ENCODE data around the gene DTYMK.

Gene DTYMK

DNA sequence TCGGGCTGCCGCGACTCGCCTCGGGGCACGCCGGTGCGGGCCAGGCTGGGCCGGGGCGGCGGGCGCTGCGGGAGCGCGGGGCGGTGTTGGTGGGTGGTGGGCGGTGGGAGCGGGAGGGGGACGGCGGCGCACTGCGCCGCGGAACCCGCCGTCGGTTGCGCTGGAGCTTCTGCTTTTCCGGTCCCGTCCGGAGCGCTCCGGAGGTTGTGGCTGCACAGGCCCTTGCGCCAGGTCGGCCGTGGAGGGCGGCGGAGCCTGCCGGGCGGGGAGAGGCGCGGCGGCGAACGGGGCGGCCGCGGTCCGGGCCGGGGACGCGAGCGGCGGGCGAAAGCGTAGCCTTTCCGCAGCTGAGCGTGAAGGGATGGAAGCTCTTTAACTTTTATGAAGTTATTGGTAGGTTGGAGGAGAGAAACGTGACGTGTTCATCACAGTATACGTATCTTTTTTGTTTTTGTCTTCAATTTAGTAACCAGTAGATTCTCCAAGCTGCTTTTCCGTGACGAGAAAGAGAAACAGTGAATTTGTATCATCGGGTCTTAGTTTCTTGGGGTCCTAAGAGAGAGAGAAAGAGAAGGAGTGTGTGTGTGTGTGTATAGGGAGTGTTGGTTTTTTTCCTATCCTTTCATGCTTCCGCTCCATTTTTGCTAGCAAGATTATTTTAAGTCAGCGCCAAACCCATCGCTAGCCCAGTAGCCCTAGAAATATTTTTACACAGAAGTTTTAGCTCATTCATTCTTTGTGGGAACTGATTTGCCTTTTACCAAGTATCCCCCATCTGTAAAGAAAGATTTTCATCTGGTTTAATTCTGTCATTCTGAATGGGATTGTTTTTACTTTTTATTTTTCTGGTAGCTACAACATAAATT lies 48.6 kb downstream of the DTYMK start:
- ChIA-PET POLR2A (interaction anchor here (0.6 to 2.5 kb wide), 5 partner anchors 25 to 1052 kb away, joined by 3 to 17 read pairs (median 3); partner anchors contain the start of genes CAPN10 and DTYMK), CTCF (interaction anchor here (1.4 to 1.7 kb wide), 3 partner anchors 9 to 27 kb away, joined by 4 to 5 read pairs (median 4); no protein-coding TSS in a partner anchor)
- H3K4me3 ChIP-seq (ENCODE audit: low read depth, low read length): peak overlapping the region; percentile 97
- peak; percentile 65 for TF ChIP-seq ZNF335 (tag by site-specific recombination; conservative IDR thresholded peaks at IDR 0.05)
- TF ChIP-seq ZSCAN18 (tag by site-specific recombination; IDR thresholded peaks at IDR 0.05): no peak
- TF ChIP-seq ZBTB20 (tag by site-specific recombination; IDR thresholded peaks at IDR 0.05): 0 out of 2 replicates have a peak, but pooled peaks have one; percentile 14
- TF ChIP-seq, protein P1, sequence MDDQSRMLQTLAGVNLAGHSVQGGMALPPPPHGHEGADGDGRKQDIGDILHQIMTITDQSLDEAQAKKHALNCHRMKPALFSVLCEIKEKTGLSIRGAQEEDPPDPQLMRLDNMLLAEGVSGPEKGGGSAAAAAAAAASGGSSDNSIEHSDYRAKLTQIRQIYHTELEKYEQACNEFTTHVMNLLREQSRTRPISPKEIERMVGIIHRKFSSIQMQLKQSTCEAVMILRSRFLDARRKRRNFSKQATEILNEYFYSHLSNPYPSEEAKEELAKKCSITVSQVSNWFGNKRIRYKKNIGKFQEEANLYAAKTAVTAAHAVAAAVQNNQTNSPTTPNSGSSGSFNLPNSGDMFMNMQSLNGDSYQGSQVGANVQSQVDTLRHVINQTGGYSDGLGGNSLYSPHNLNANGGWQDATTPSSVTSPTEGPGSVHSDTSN (CRISPR knock-in tag; IDR thresholded peaks at IDR 0.05): peak; percentile 34; the same call in 1 of the 2 replicates
- TF ChIP-seq, protein P2, sequence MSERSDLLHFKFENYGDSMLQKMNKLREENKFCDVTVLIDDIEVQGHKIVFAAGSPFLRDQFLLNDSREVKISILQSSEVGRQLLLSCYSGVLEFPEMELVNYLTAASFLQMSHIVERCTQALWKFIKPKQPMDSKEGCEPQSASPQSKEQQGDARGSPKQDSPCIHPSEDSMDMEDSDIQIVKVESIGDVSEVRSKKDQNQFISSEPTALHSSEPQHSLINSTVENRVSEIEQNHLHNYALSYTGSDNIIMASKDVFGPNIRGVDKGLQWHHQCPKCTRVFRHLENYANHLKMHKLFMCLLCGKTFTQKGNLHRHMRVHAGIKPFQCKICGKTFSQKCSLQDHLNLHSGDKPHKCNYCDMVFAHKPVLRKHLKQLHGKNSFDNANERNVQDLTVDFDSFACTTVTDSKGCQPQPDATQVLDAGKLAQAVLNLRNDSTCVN (tag by site-specific recombination; optimal IDR thresholded peaks at IDR 0.05): peak; percentile 31
- TF ChIP-seq SP2 (tag by site-specific recombination; IDR thresholded peaks at IDR 0.05): 0 out of 2 replicates have a peak, but pooled peaks have one; percentile 1
- TF ChIP-seq TCF7L2 (IDR thresholded peaks at IDR 0.05; ENCODE audit: borderline replicate concordance, low read depth, low read length): no peak
- H3K27ac ChIP-seq (ENCODE audit: extremely low read depth, low read depth, low read length): peak overlapping the region; percentile 97
- H3K36me3 ChIP-seq (ENCODE audit: control insufficient read depth in 2 of 2, insufficient read depth in 1 of 2, low read length in 2 of 2): peaks cover 0 to 44% of the 10 kb centered on the region in 2 experiments; a peak in 2 of 3 replicates
- no peaks in the 10 kb centered on the region for H3K9me3 ChIP-seq (ENCODE audit: control insufficient read depth, insufficient read depth, low read depth, low read length)
- no peaks in the 10 kb centered on the region for H3K4me1 ChIP-seq (ENCODE audit: control insufficient read depth, insufficient read depth, low read length)

GRCh38 chr2:241637018-241637794 lies 49.4 kb downstream of the DTYMK start, which contains the start of the genes ATG4B and THAP4:
TSS of gene ATG4B (plus strand) at chr2:241637693. CDS start at chr2:241637715, 22 bp downstream.
TSS of gene THAP4 (minus strand) at chr2:241637158. CDS start at chr2:241637017, 141 bp downstream.
- POLR2A ChIA-PET: interaction anchor here (0.6 to 2.5 kb wide), 5 partner anchors 11 to 1051 kb away, joined by 3 to 17 read pairs (median 3); partner anchors contain the start of genes CAPN10 and DTYMK
- peak; percentile 99 for TF ChIP-seq YY2 (tag by site-specific recombination; IDR thresholded peaks at IDR 0.05)
- peak; percentile 52; the same call in 1 of the 2 replicates for TF ChIP-seq ZNF10 (tag by site-specific recombination; IDR thresholded peaks at IDR 0.05)
- peak; percentile 58; the same call in 1 of the 2 replicates for TF ChIP-seq ZSCAN18 (tag by site-specific recombination; IDR thresholded peaks at IDR 0.05)
- TF ChIP-seq ZBTB11 (tag by site-specific recombination; conservative IDR thresholded peaks at IDR 0.05; ENCODE audit: low read depth): peak; percentile 64; the same call in 1 of the 2 replicates
- TF ChIP-seq ZNF76 (tag by site-specific recombination; IDR thresholded peaks at IDR 0.05; ENCODE audit: borderline replicate concordance, low read depth): peak; percentile 85; the same call in 1 of the 2 replicates
- TF ChIP-seq ZNF521 (tag by site-specific recombination; IDR thresholded peaks at IDR 0.05): no peak
- peak; percentile 50; the same call in 1 of the 2 replicates for TF ChIP-seq ZNF449 (tag by site-specific recombination; IDR thresholded peaks at IDR 0.05)
- no peak for TF ChIP-seq ZNF529 (tag by site-specific recombination; IDR thresholded peaks at IDR 0.05; ENCODE audit: insufficient replicate concordance)
- peak; percentile 88 for TF ChIP-seq ZBTB20 (tag by site-specific recombination; IDR thresholded peaks at IDR 0.05)
- TF ChIP-seq ZNF600 (tag by site-specific recombination; IDR thresholded peaks at IDR 0.05): peak; percentile 50; the same call in 1 of the 2 replicates
- peak; percentile 61; the same call in 1 of the 2 replicates for TF ChIP-seq ZXDB (tag by site-specific recombination; IDR thresholded peaks at IDR 0.05)
- TF ChIP-seq ZBTB17 (tag by site-specific recombination; IDR thresholded peaks at IDR 0.05): peak; percentile 95
- peak; percentile 32; the same call in 1 of the 2 replicates for TF ChIP-seq ZNF561 (tag by site-specific recombination; IDR thresholded peaks at IDR 0.05; ENCODE audit: borderline replicate concordance)

More at GRCh38 chr2:241637018-241637794, 49.4 kb downstream of the DTYMK start, which contains the start of the genes ATG4B and THAP4:
- CTCF ChIA-PET: interaction anchor here (1.4 to 1.7 kb wide), 3 partner anchors 10 to 28 kb away, joined by 4 to 5 read pairs (median 4); no protein-coding TSS in a partner anchor
- H3K9me3 ChIP-seq (ENCODE audit: control insufficient read depth, insufficient read depth, low read depth, low read length): no peaks in the 10 kb centered on the region
- peak within 1 kb of the TSS; percentile 97 for H3K4me3 ChIP-seq (ENCODE audit: low read depth, low read length)
- H3K36me3 ChIP-seq (ENCODE audit: control insufficient read depth in 2 of 2, insufficient read depth in 1 of 2, low read length in 2 of 2): peaks cover 2 to 52% of the 10 kb centered on the region in 2 experiments; a peak in 2 of 3 replicates
- peak within 1 kb of the TSS; percentile 97 for H3K27ac ChIP-seq (ENCODE audit: extremely low read depth, low read depth, low read length)
- no peaks in the 10 kb centered on the region for H3K4me1 ChIP-seq (ENCODE audit: control insufficient read depth, insufficient read depth, low read length)
